NT2/D1 (cell line): ENCODE measurements around the gene TBC1D20.

Source experiments
- YY1 ChIP-seq: IDR thresholded peaks from 2 replicates; pipeline ENCODE4 v1.6.1; 2011; ENCODE audit not compliant: insufficient read length, insufficient read depth
- ZNF274 ChIP-seq: IDR thresholded peaks from 2 replicates; pipeline ENCODE4 v1.6.1; 2011; ENCODE audit warnings: mild to moderate bottlenecking, low read depth, low read length

DNA sequence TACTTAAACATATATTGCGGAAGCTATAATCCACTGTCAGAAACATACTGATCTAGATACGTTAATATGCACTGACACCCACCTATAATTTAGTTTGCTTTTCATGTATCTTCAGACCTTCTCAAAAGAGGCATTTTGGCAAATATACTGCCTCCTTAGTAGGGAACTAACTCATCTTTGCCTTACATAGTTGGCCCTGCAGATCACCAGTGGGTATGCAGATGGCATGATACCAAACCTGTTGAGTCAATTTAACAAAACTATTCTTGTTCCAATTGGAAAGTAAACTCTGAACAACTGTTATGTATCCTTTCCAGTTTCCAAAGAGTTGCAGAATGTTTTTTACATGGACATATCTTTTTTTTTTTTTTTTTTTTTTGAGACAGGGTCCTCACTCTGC lies 35.6 kb upstream of the TBC1D20 start:
- TF ChIP-seq YY1, result no peak
- no peak for TF ChIP-seq ZNF274
